CD4-positive, alpha-beta T cell treated with Interleukin-15 for 4 hours (primary cell): ENCODE measurements around the gene MTHFD2.

ENCODE experiments used
- DNase-seq: peaks from one replicate; pipeline ENCODE4 v3.0.0-alpha.2; 2020; ENCODE audit warnings: low spot score

MTHFD2 gene

GRCh38 chr2:74264281-74264680 is 65.9 kb downstream of the MTHFD2 start:
- no peak for DNase-seq

GRCh38 chr2:74267068-74267467 is 68.7 kb downstream of the MTHFD2 start:
- DNase-seq: peak; percentile 81
